HUES6 (cell line): ENCODE data around the gene IFT25.
A peak's percentile ranks its signal among the peaks of the same experiment; 100 is the strongest.
"Not testable (repeated sequence)": the region's sequence is repeated elsewhere in the genome, so short reads cannot be mapped to it uniquely, and the experiment has no call there.

ENCODE experiments used
- H3K27ac ChIP-seq: 2 replicates; pipeline ENCODE4 v1.7.0; 2013; ENCODE audit warnings: low read depth, mild to moderate bottlenecking, low read length, inconsistent platforms
- H3K27me3 ChIP-seq: 2 replicates; pipeline ENCODE4 v1.6.1; 2013; ENCODE audit warnings: low read length; ENCODE audit not compliant: control insufficient read depth, insufficient read depth
- H3K36me3 ChIP-seq: 2 replicates; pipeline ENCODE4 v1.6.1; 2013; ENCODE audit warnings: low read length; ENCODE audit not compliant: control insufficient read depth, insufficient read depth
- H3K4me1 ChIP-seq: 2 replicates; pipeline ENCODE4 v1.6.1; 2013; ENCODE audit warnings: low read length; ENCODE audit not compliant: control insufficient read depth, insufficient read depth
- H3K4me3 ChIP-seq: 2 replicates; pipeline ENCODE4 v1.5.1; 2013; ENCODE audit warnings: low read depth, low read length
- H3K9ac ChIP-seq: one replicate; pipeline ENCODE4 v1.6.1; 2013; ENCODE audit warnings: mild to moderate bottlenecking, low read length
- H3K9me3 ChIP-seq: 2 replicates; pipeline ENCODE4 v1.6.1; 2013; ENCODE audit warnings: low read depth, low read length; ENCODE audit not compliant: control insufficient read depth, insufficient read depth

IFT25 gene

GRCh38 chr1:53945433-53946251 is at the start of gene IFT25:
Gene IFT25, minus strand, starts transcription at chr1:53945699. Its CDS starts 5,617 bp downstream, at chr1:53940082.
- peak within 1 kb of the TSS; percentile 39 for H3K27ac ChIP-seq
- no peaks in the 10 kb centered on the region; the same call in 1 of the 2 replicates for H3K36me3 ChIP-seq
- H3K9ac ChIP-seq = peak within 1 kb of the TSS; percentile 75
- no peaks in the 10 kb centered on the region for H3K27me3 ChIP-seq
- peak within 1 kb of the TSS; percentile 99 for H3K4me3 ChIP-seq
- peaks cover 30% of the 10 kb centered on the region for H3K4me1 ChIP-seq
- no peaks in the 10 kb centered on the region for H3K9me3 ChIP-seq

GRCh38 chr1:53994516-53994915 is 49.0 kb upstream of the IFT25 start:
- not testable (repeated sequence) for H3K9me3 ChIP-seq, H3K9ac ChIP-seq, H3K27ac ChIP-seq, H3K4me1 ChIP-seq, H3K27me3 ChIP-seq, H3K4me3 ChIP-seq, H3K36me3 ChIP-seq

GRCh38 chr1:53992085-53992874 is 46.8 kb upstream of the IFT25 start:
- H3K27me3 ChIP-seq = no peaks in the 10 kb centered on the region
- no peak overlapping the region for H3K27ac ChIP-seq
- 0 out of 2 replicates have a peak, but pooled peaks cover 3% of the 10 kb centered on the region for H3K9me3 ChIP-seq
- no peaks in the 10 kb centered on the region for H3K4me1 ChIP-seq
- H3K4me3 ChIP-seq = no peak overlapping the region
- no peak overlapping the region for H3K9ac ChIP-seq
- H3K36me3 ChIP-seq = no peaks in the 10 kb centered on the region

- no peak overlapping the region for H3K4me3 ChIP-seq
- no peaks in the 10 kb centered on the region for H3K27me3 ChIP-seq
- no peak overlapping the region for H3K27ac ChIP-seq
- H3K9ac ChIP-seq = no peak overlapping the region
- H3K4me1 ChIP-seq = peaks cover 5% of the 10 kb centered on the region
- no peaks in the 10 kb centered on the region for H3K36me3 ChIP-seq
- 0 out of 2 replicates have a peak, but pooled peaks cover 3% of the 10 kb centered on the region for H3K9me3 ChIP-seq
These were observed 42.4 kb upstream of the IFT25 start for GRCh38 chr1:53987880-53988279.

- H3K27ac ChIP-seq = no peak overlapping the region
- H3K27me3 ChIP-seq = no peaks in the 10 kb centered on the region
- H3K4me3 ChIP-seq = no peak overlapping the region
- no peaks in the 10 kb centered on the region for H3K9me3 ChIP-seq
- H3K4me1 ChIP-seq = peaks cover 17% of the 10 kb centered on the region
- no peak overlapping the region for H3K9ac ChIP-seq
- H3K36me3 ChIP-seq = no peaks in the 10 kb centered on the region
These were observed 41.0 kb upstream of the IFT25 start for GRCh38 chr1:53986458-53986857.

- H3K4me1 ChIP-seq = peaks cover 21% of the 10 kb centered on the region
- H3K9me3 ChIP-seq = no peaks in the 10 kb centered on the region
- H3K27ac ChIP-seq = no peak overlapping the region
- H3K27me3 ChIP-seq = no peaks in the 10 kb centered on the region
- H3K36me3 ChIP-seq = no peaks in the 10 kb centered on the region
- no peak overlapping the region for H3K9ac ChIP-seq
- no peak overlapping the region for H3K4me3 ChIP-seq
These were observed 39.2 kb upstream of the IFT25 start for GRCh38 chr1:53984726-53985125.

- no peaks in the 10 kb centered on the region for H3K27me3 ChIP-seq
- no peak overlapping the region for H3K9ac ChIP-seq
- no peak overlapping the region for H3K27ac ChIP-seq
- peaks cover 21% of the 10 kb centered on the region for H3K4me1 ChIP-seq
- peak overlapping the region; percentile 37 for H3K4me3 ChIP-seq
- H3K36me3 ChIP-seq = no peaks in the 10 kb centered on the region
- no peaks in the 10 kb centered on the region for H3K9me3 ChIP-seq
These were observed 37.2 kb upstream of the IFT25 start for GRCh38 chr1:53982763-53983104.

- Histone ChIP-seq H3K9ac (peak overlapping the region; percentile 47), H3K27me3 (no peaks in the 10 kb centered on the region), H3K27ac (no peak overlapping the region; the same call in 1 of the 2 replicates), H3K4me3 (peak overlapping the region; percentile 37), H3K36me3 (no peaks in the 10 kb centered on the region), H3K4me1 (peaks cover 21% of the 10 kb centered on the region), H3K9me3 (no peaks in the 10 kb centered on the region)
These were observed 36.7 kb upstream of the IFT25 start for GRCh38 chr1:53982034-53982762.

- H3K4me3 ChIP-seq = no peak overlapping the region
- H3K36me3 ChIP-seq = no peaks in the 10 kb centered on the region
- H3K9me3 ChIP-seq = no peaks in the 10 kb centered on the region
- no peak overlapping the region for H3K9ac ChIP-seq
- no peaks in the 10 kb centered on the region for H3K27me3 ChIP-seq
- H3K27ac ChIP-seq = no peak overlapping the region
- H3K4me1 ChIP-seq = peaks cover 21% of the 10 kb centered on the region
These were observed 35.7 kb upstream of the IFT25 start for GRCh38 chr1:53981220-53981619.

GRCh38 chr1:53979712-53980450 is 34.4 kb upstream of the IFT25 start:
- peaks cover 21% of the 10 kb centered on the region for H3K4me1 ChIP-seq
- no peak overlapping the region for H3K27ac ChIP-seq
- no peak overlapping the region for H3K4me3 ChIP-seq
- no peak overlapping the region for H3K9ac ChIP-seq
- H3K27me3 ChIP-seq = no peaks in the 10 kb centered on the region
- no peaks in the 10 kb centered on the region for H3K9me3 ChIP-seq
- H3K36me3 ChIP-seq = no peaks in the 10 kb centered on the region
